ENCODE results near the gene SUSD1.

SUSD1 gene

GRCh38 chr9:112174965-112175795 is at the start of gene SUSD1:
Gene SUSD1 (minus strand): TSS chr9:112175297. CDS start chr9:112175235, 62 bp downstream.
- peak within 1 kb of the TSS; percentile 50 for H3K27ac ChIP-seq

GRCh38 chr9:112224401-112225289 is 49.5 kb upstream of the SUSD1 start:
- no peak overlapping the region for H3K27ac ChIP-seq

More at GRCh38 chr9:112174965-112175795, at the start of gene SUSD1:
- TF ChIP-seq ZFX (IDR thresholded peaks at IDR 0.05; ENCODE audit: borderline replicate concordance), result no peak
- TF ChIP-seq CTCF (IDR thresholded peaks at IDR 0.05), result no peak; the same call in 1 of the 2 replicates

GRCh38 chr9:112218908-112219307 is 43.8 kb upstream of the SUSD1 start:
- no peak overlapping the region for H3K27ac ChIP-seq
- TF ChIP-seq ZFX (IDR thresholded peaks at IDR 0.05; ENCODE audit: borderline replicate concordance), result no peak
- no peak for TF ChIP-seq CTCF (IDR thresholded peaks at IDR 0.05)

More at GRCh38 chr9:112224401-112225289, 49.5 kb upstream of the SUSD1 start:
- no peak for TF ChIP-seq CTCF (IDR thresholded peaks at IDR 0.05)
- no peak for TF ChIP-seq ZFX (IDR thresholded peaks at IDR 0.05; ENCODE audit: borderline replicate concordance)

GRCh38 chr9:112212926-112213325 is 37.8 kb upstream of the SUSD1 start:
- H3K27ac ChIP-seq, result no peak overlapping the region
- no peak for TF ChIP-seq CTCF (IDR thresholded peaks at IDR 0.05)
- TF ChIP-seq ZFX (IDR thresholded peaks at IDR 0.05; ENCODE audit: borderline replicate concordance), result no peak

GRCh38 chr9:112207451-112207850 is 32.4 kb upstream of the SUSD1 start:
- no peak overlapping the region for H3K27ac ChIP-seq
- no peak for TF ChIP-seq ZFX (IDR thresholded peaks at IDR 0.05; ENCODE audit: borderline replicate concordance)
- TF ChIP-seq CTCF (IDR thresholded peaks at IDR 0.05), result no peak

- no peak overlapping the region for H3K27ac ChIP-seq
- TF ChIP-seq CTCF (IDR thresholded peaks at IDR 0.05), result no peak
- no peak for TF ChIP-seq ZFX (IDR thresholded peaks at IDR 0.05; ENCODE audit: borderline replicate concordance)
Measured at GRCh38 chr9:112203536-112203935, 28.4 kb upstream of the SUSD1 start.
